Gastroesophageal sphincter (tissue), 3 donors: ENCODE results near the gene MMS19.

Source experiments
- EP300 ChIP-seq: sonication (generic); formaldehyde crosslinking; IDR thresholded peaks from one replicate; pipeline ENCODE4 v1.6.1; 2017; ENCODE audit warnings: antibody characterized with exemption, mild to moderate bottlenecking
- POLR2A ChIP-seq, 2 donors: fragments of 450-650 bp; IDR thresholded peaks; one replicate each; pipeline ENCODE4 v1.6.1; 2017; ENCODE audit warnings: antibody characterized with exemption in 2 of 2, mild to moderate bottlenecking in 2 of 2, moderate library complexity in 1 of 2
- POLR2AphosphoS5 ChIP-seq: sonication (generic); formaldehyde crosslinking; IDR thresholded peaks from one replicate; pipeline ENCODE4 v1.6.1; 2017; ENCODE audit warnings: antibody characterized with exemption
- TF ChIP-seq, protein P1 (sequence below), 4 experiments: fragments of 200-600 bp in 2 of 4; fragments of 450-650 bp in 2 of 4; sonication (generic) in 1 of 4; IDR thresholded peaks; one replicate each; pipeline ENCODE4 v1.5.1; 2017 to 2019; ENCODE audit warnings: antibody characterized with exemption in 4 of 4, mild to moderate bottlenecking in 2 of 4, moderate library complexity in 2 of 4

DNA sequence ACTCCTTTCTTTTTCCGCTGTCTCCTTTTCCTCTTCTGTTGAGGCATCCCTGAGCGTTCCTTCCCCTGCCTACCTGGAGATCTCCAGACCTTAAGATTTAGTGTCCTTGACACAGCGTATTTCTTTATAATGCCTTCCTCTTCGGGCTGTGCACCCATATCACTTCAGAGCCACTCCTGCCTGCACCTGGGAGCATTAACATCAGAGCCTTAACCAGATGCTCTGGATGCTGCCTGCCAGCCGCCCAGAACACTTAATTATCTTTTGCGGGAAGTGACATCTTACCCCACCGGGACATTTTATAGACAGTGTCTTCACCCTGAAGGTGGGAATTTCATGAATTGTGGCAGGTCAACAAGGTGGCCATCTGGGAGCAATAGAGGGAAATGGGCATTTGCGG, 24.7 kb upstream of the MMS19 start:
- TF ChIP-seq POLR2A (IDR thresholded peaks at IDR 0.05) (no peak), POLR2AphosphoS5 (no peak), EP300 (no peak)
- TF ChIP-seq, protein P1, sequence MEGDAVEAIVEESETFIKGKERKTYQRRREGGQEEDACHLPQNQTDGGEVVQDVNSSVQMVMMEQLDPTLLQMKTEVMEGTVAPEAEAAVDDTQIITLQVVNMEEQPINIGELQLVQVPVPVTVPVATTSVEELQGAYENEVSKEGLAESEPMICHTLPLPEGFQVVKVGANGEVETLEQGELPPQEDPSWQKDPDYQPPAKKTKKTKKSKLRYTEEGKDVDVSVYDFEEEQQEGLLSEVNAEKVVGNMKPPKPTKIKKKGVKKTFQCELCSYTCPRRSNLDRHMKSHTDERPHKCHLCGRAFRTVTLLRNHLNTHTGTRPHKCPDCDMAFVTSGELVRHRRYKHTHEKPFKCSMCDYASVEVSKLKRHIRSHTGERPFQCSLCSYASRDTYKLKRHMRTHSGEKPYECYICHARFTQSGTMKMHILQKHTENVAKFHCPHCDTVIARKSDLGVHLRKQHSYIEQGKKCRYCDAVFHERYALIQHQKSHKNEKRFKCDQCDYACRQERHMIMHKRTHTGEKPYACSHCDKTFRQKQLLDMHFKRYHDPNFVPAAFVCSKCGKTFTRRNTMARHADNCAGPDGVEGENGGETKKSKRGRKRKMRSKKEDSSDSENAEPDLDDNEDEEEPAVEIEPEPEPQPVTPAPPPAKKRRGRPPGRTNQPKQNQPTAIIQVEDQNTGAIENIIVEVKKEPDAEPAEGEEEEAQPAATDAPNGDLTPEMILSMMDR (IDR thresholded peaks at IDR 0.05): no peak
